HG02759 (cell line): ENCODE measurements around the gene OSBPL5.
"Not testable (repeated sequence)": the region's sequence is repeated elsewhere in the genome, so short reads cannot be mapped to it uniquely, and the experiment has no call there.

Source experiments
- ATAC-seq: cut with Tn5 transposase; IDR thresholded peaks from one replicate; pipeline ENCODE4 v1.9.1; 2021; ENCODE audit warnings: mild to moderate bottlenecking, moderate library complexity; ENCODE audit not compliant: unreplicated experiment

OSBPL5 gene

DNA sequence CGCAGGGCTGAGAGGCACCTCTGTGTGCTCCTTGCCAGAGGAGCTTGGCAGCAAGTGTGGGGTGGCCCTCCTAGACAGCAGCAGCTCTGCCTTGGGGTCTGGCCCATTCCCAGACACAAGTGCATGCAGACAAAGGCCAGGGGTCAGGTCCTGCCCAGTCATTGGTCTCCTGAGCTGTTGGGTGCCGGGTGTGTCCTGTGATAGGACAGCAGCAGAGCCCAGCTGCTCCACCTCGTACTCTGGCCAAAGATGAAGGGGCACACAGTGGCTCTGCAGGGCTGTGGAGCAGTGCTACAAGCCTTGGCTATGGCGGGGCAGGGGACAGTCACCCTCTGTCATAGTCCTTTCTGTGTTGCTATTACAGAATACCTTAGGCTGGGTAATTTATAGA lies 17.3 kb upstream of the OSBPL5 start:
- ATAC-seq: no peak

DNA sequence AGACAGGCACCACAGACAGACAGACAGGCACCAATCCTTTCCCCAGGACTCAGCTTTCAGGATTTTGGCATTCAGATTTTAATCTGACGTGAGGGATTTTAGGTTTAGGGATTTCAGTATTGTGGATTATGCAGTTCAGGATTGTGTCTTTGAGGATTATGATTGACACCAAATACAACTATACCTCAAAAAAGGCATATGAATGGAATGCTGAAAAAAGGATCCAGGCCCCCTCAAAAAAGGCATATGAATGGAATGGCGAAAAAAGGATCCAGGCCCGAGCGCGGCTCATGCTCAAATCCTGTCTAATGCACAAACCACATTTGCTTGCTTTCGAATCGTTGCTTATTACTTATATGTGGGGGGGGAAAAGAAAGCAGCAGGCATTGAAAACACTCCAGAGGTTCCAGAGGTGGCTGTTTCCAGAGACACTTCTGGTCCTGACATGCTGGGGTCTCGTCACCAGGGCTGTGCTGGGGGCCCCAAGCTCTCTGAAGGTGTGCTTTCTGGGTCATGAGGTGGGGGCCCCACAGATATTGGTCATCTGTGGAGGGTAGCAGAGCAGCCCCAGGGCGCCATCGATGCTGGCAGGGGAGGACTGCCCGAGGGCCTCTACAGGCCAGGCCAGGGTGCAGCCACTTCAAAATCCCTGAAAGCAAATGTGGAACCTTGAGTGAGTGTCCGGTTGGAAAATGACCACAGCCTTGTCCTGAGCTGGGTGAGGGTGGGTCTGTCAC lies 16.8 kb upstream of the OSBPL5 start:
- ATAC-seq: no peak

DNA sequence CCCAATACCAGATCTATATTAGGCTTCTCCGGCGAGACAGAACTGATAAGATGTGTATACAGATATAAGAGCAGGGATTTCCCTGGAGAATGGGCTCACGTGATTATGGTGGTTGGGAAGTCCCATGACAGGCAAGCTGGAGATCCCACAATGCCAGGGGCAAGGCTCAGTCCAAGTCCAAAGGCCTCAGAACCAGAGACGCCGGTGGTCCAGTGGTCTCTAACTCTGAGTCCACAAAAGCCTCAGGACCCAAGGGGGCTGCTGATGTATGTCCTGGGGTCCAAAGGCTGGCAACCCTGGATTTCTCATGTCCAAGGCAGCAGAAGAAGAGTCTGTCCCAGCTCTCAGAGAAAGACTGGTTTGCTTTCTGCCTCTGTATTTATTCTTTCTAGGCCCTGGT lies 15.8 kb upstream of the OSBPL5 start:
- ATAC-seq: no peak

DNA sequence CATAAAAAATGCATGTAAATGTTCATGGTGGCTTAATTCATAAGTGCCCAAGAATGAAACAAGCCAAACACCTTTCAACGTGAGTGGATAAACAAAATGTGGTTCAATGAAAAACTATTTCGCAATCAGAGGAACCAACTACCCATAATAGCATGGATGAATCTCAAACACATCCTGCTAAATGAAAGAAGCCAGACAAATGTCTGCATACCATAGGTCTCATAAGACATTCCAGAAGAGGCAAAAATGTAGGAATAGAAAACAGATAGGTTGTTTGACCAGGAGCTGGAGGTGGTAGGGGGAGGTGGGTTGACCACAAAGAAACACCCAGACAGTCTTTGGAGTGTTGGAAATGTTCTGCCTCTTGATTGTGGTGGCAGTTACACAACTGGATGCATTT lies 13.2 kb upstream of the OSBPL5 start:
- no peak for ATAC-seq

DNA sequence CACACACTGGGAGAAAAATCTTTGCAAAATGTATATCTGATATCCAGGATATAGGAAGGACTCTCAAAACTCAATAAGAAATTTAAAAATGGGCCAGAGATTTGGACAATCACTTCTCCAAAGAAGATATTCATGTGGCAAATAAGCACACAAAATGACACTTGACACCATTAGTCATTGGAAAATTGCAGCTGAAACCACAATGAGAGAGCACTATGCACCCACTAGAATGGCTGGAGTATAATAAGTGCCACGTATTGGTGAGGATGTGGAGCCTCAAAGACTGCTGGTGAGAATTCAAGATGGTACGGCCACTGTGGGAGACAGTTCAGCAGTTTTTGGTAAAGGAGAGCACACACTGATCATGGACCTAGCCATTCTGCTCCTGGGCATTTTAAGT lies 12.8 kb upstream of the OSBPL5 start:
- no peak for ATAC-seq

- ATAC-seq: no peak
These were observed 11.4 kb upstream of the OSBPL5 start for GRCh38 chr11:3176487-3176886.

- ATAC-seq: no peak
These were observed 10.1 kb upstream of the OSBPL5 start for GRCh38 chr11:3175194-3175593.

DNA sequence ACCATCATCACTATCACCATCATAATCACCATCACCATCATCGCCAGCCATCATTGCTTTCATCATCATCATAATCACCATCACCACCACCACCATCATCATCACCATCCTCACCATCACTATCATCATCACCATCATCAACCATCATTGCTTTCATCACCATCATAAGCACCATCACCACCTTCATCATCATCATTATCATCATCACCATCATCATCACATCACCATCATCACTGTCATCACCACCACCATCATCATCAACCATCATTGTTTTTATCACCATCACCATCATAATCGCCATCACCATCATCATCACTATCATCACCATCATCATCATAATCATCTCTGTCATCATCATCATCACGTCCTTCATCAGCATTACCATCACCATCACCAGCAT lies 9.3 kb upstream of the OSBPL5 start:
- no peak for ATAC-seq

- no peak for ATAC-seq
These were observed 8.7 kb upstream of the OSBPL5 start for GRCh38 chr11:3173795-3174194.

DNA sequence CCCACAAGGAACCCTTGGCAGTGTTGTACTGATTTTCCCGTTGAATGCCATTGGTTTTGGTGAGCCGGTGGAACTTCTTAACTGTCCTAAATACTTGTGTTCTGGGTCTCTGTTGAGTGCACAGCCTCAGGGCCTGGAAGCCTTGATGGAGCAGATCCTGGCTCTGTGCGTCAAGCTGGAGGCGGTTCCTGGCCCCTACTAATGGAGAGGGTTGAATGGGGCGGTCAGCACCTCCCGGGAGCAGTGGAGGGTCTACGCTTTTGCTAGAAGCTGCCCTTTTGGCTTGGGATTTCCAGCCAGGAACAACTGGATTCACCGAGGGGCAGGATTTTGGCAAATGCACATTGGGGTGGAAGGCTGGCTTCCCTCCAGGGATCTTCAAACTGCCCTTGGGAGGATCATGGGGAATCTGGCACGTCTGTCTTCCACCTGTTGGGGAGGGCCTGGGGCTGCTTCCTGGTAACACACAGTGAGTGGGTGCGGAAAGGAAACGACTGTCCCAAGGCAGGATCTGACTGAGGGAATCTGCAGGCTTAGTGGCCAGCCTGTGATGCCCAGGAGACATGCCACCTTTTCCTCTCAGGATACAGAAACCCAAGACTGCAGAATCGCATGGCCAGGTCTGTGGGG lies 6.9 kb upstream of the OSBPL5 start:
- ATAC-seq: no peak

DNA sequence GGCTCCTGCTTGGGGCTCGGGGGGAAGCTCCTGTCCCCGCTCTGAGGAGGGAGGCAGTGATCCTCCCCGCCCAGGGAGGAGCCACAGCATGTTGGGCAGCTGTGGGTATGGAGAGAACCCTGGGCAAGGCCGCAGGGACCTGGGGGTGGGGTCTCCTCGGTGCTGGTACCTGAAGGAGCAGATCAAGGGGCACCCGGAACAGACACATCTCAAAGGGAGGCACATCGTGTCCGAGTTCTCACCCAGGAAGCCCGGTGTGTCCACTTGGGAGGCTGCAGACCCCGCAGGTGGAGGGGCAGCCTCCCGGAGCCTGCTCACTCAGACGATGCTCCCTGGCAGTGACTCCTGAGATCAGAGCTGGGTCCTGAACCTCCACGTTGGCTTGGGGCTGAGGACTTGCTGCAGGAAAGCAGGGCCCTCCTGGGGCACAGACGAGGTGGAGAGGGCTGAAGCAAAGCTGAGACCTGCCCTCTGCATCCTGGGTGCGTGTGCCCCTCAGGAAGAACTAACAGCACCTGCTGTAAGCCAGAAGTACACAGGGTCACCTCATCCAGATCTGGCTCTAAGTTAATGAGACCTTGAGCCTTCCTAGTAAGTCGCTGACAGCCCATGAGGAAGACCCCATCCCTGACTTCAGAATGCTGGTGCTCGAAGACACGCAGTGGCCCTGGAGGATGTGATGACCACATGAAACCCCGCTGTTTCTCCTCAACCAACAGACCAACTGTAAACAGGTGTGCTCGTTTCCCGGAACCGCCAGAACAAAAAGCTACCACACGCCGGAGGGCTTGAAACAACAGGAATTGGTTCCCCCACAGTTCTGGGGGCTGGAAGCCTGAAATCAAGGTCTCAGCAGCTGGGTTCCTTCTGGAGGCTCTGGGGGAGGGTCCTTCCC lies 5.9 kb upstream of the OSBPL5 start:
- no peak for ATAC-seq

- ATAC-seq: no peak
These were observed 5.1 kb upstream of the OSBPL5 start for GRCh38 chr11:3170044-3170755.

DNA sequence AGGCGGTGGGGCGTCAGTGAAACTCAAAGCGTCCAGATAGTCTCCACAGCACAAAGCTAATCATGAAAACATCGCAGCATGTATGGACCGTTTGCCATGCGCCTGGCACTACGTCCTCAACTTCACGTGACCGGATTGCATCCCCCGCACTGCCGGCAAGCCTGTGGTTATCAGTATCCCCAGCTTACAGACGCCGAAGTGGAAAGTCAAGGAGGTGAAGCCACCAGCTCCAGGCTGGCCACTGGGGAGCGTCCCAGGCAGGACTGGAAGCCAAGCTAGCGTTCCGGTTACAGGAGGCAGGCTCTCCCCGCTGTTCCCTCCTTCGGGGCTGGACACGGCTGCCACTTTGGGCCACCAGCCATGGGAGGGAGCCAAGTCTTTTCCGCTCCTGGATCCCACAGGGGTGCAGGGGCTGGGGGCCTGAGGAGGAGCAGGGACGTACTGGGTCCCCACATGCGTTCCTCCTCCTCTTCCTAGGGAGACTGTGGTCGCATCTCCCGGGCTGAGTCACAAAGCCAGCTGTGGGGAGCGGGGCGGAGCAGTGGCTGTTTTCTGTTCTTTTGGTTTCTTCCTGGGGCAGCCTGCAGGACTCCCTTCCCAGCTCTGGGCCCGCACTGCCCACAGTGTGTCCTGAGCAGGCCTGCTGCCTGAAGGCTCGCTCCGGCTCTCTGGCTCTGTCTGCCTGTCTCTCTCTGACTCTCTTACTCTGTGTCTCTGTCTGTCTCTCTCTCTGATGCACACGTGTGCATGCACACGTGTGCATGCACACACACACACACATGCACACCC lies 4.3 kb upstream of the OSBPL5 start:
- ATAC-seq: no peak

DNA sequence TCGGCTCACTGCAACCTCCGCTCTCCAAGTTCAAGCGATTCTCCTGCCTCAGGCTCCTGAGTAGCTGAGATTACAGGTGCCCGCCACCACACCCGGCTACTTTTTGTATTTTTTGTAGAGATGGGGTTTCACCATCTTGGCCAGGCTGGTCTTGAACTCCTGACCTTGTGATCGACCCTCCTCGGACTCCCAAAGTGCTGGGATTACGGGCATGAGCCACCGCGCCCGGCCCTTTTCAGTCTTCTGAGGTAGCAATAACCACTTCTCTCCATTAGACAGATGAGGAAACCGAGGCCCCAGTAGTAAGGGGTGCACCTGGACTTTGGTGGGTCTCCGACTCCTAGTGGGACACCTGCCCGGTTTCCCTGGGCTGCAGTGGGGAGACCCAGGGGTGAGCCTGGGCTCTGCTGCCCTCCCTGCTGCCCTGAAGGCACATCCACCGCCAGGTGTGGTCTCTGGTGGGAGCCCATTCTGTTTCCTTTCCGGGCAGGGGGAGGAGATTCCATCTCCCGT lies 3.7 kb upstream of the OSBPL5 start:
- not testable (repeated sequence) for ATAC-seq

DNA sequence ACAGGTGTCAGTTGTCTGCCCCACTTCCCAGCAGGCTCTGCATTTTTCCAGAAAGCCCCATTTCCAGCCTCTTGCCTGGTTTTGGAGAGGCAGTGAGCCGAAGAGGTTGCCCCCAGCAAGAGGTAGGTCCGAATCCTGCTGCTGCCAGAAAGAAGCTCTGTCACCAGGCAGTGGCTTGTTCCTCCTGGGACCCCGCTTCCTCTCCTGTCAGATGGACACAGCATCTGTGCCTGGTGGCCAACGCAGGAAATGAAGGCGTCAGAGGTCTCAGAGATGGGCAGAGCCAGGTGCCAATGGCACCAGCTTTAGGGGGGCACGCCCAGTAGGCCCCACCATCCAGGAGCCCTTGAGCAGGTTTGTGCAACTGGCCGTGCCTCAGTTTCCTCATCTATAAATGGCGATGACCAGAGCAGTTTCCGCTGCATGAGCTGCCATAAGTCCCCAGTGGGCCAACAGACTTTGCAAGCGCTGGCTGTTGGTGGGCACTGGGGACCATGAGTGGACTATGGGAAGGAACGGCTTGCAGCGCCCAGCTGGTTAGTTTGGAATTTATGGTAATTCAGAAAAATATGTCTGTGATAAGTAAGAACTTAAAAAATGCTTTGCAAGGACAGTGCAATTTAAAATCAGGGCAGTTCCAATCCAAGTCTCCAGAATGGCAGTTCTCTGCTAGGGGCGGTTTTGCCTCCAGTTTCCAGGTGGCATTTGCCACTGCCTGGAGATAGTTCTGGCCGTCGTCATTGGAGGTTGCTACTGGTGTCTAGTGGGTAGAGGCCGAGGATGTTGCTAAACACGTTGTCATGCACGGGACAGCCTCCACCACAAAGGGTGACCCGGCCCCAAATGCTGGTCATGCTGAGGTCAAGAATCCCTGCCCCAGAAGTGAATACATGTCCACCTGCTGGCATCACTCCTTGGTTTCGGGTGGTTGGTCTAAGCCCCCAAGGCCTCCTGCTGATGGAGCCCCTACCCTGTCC lies 2.3 kb upstream of the OSBPL5 start:
- ATAC-seq: no peak

DNA sequence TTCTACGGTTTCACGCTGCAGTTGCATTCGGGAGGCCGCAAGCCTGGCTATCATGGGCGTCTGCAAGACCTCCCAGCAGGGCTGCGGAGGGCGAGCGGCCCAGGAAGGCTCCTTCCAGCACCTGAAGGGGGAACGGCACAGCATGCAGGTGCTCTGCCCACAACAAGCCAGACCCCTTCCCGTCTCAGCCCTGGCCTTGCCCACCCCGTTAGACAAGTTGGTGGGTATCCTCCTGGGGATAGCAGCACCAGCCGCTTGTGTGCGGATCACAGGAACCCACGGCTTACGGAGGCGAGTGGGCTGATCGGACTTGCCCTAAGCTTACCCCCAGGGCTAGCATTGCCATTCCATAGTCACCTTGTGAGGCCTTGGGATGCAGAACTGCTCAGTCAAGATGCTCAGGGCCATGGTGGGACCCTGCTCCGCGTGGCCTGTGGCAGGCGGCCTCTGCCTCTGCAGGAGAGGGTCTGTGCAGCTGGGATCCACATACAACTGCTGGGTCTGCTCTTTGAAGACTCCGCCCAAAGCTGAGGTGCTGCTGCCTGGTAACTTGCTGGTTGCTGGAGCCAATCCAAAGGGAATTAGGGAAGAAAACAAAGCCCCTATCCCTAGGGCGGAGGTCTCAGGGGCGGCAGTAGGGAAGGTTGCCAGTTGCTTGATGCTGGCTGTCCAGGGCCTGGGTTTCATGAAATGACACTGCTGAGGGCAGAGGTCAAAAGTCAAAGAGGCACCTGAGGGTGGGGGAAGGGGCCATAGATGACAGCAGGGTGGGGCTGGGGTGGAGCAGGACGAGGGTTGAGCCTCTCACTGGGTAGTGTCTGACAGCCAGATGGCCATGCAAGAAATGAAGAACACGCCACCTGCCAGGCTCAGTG lies 1.4 kb upstream of the OSBPL5 start:
- no peak for ATAC-seq

GRCh38 chr11:3165916-3166267 lies 782 bp upstream of the OSBPL5 start:
- ATAC-seq: no peak

- ATAC-seq: no peak
These were observed 458 bp downstream of the OSBPL5 start for GRCh38 chr11:3164552-3165151.
